HG02938 (cell line): ENCODE results near the gene HOXB2.
"Not testable (repeated sequence)": the region's sequence is repeated elsewhere in the genome, so short reads cannot be mapped to it uniquely, and the experiment has no call there.

Experiments
- ATAC-seq: cut with Tn5 transposase; IDR thresholded peaks from one replicate; pipeline ENCODE4 v1.9.1; 2021; ENCODE audit warnings: mild to moderate bottlenecking, moderate library complexity; ENCODE audit not compliant: unreplicated experiment

HOXB2 gene

GRCh38 chr17:48542114-48542656 is 2.7 kb downstream of the HOXB2 start:
- ATAC-seq = no peak

- no peak for ATAC-seq
Observed at GRCh38 chr17:48541577-48542113, 3.3 kb downstream of the HOXB2 start.

GRCh38 chr17:48541036-48541576 is 3.8 kb downstream of the HOXB2 start:
- no peak for ATAC-seq

- ATAC-seq = no peak
Observed at GRCh38 chr17:48540213-48540612, 4.7 kb downstream of the HOXB2 start.

GRCh38 chr17:48539177-48539576 is 5.7 kb downstream of the HOXB2 start:
- ATAC-seq = no peak

GRCh38 chr17:48537316-48537715 is 7.6 kb downstream of the HOXB2 start:
- no peak for ATAC-seq

GRCh38 chr17:48535793-48536559 is 8.9 kb downstream of the HOXB2 start:
- not testable (repeated sequence) for ATAC-seq

- no peak for ATAC-seq
Observed at GRCh38 chr17:48532261-48532660, 12.6 kb downstream of the HOXB2 start.

- ATAC-seq = no peak
Observed at GRCh38 chr17:48530887-48531272, 14.0 kb downstream of the HOXB2 start, which contains the start of gene HOXB1. Gene HOXB1, minus strand, starts transcription at chr17:48531011. Its CDS starts 107 bp downstream, at chr17:48530904.

GRCh38 chr17:48530208-48530886 is 14.6 kb downstream of the HOXB2 start:
- no peak for ATAC-seq

GRCh38 chr17:48529683-48530009 is 15.3 kb downstream of the HOXB2 start:
- ATAC-seq = no peak

- ATAC-seq = no peak
Observed at GRCh38 chr17:48528936-48529682, 15.8 kb downstream of the HOXB2 start.

- no peak for ATAC-seq
Observed at GRCh38 chr17:48528153-48528935, 16.6 kb downstream of the HOXB2 start.

- no peak for ATAC-seq
Observed at GRCh38 chr17:48527547-48527932, 17.4 kb downstream of the HOXB2 start.

GRCh38 chr17:48526608-48527546 is 18.0 kb downstream of the HOXB2 start:
- ATAC-seq = no peak

GRCh38 chr17:48523010-48523409 is 21.9 kb downstream of the HOXB2 start:
- ATAC-seq = no peak

- no peak for ATAC-seq
Observed at GRCh38 chr17:48522031-48522653, 22.8 kb downstream of the HOXB2 start.

GRCh38 chr17:48520631-48521079 is 24.3 kb downstream of the HOXB2 start:
- no peak for ATAC-seq

GRCh38 chr17:48519427-48519826 is 25.5 kb downstream of the HOXB2 start:
- no peak for ATAC-seq
